Pancreas (tissue), 10 donors: Measurements from ENCODE around the gene LAMB2. TPM values are rescaled to one million over a fixed set of nuclear protein-coding genes. Genes with fewer than 3 reads are reported as not detected.

ENCODE experiments used
- ATAC-seq, 4 donors: fragments of 200-7000 bp; cut with Tn5 transposase; one replicate each; pipeline versions ENCODE4 v1.8.0 to v1.9.1; 2020; ENCODE audit warnings: mild to moderate bottlenecking in 4 of 4, moderate library complexity in 4 of 4
- DNase-seq, 6 donors: peaks; one replicate each; pipeline ENCODE4 v3.0.0-alpha.2; 2020
- FAIRE-seq: peaks from 2 replicates; lab custom pipeline; 2012; peaks lifted over from hg19 to GRCh38; lab: Jason Lieb, UNC
- H3K27ac ChIP-seq, 4 donors: fragments of 200-600 bp; sonication (generic); 1 replicate in 3 of 4; 2 replicates in 1 of 4; pipeline versions ENCODE4 v1.5.0 to v1.8.0; 2020
- H3K27me3 ChIP-seq, 4 donors: fragments of 200-600 bp; one replicate each; pipeline ENCODE4 v1.8.0; 2021
- H3K36me3 ChIP-seq, 3 donors: fragments of 200-600 bp; sonication (generic) in 1 of 3; one replicate each; pipeline versions ENCODE4 v1.5.0 to v1.8.0; 2020 to 2021
- H3K4me1 ChIP-seq, 3 donors: fragments of 200-600 bp; one replicate each; pipeline ENCODE4 v1.8.0; 2021
- H3K4me3 ChIP-seq, 4 donors: fragments of 200-600 bp; sonication (generic) in 2 of 4; one replicate each; pipeline versions ENCODE4 v1.5.0 to v1.8.0; 2020 to 2021
- H3K9me3 ChIP-seq, 4 donors: fragments of 200-600 bp; one replicate each; pipeline ENCODE4 v1.8.0; 2021
- CTCF ChIP-seq, 4 donors: fragments of 200-600 bp; sonication (generic) in 3 of 4; IDR thresholded peaks; one replicate each; pipeline versions ENCODE4 v1.5.0 to v1.8.0; 2021; ENCODE audit warnings: antibody characterized with exemption in 4 of 4
- WGBS, 2 donors: extraction: QIAGEN DNeasy Blood & Tissue Kit; methylation state at CpG; one replicate each; pipeline ENCODE4 v1.1.7; 2013; 5-methylcytosine and 5-hydroxymethylcytosine counted together
- intact Hi-C, 3 donors: fragments of 100-400 bp; cut with DNase I; formaldehyde crosslinking; loops; one replicate each; pipeline versions ENCODE4 v1.11.1 to v1.14.2; 2022
- polyA plus RNA-seq, 2 donors: library from polyadenylated mRNA; stranded (reverse); fragments of 200-250 nt; gene quantifications; one replicate each; pipeline ENCODE4 v1.2.3, GENCODE V29; 2013
- total RNA-seq, 6 donors: library from RNA; stranded (reverse); fragmentation: NEBNext Ultra II Directional in 4 of 6; extraction: Animal tissue kit (Norgen Biotek cat#: 25700) in 4 of 6; gene quantifications; one replicate each; pipeline versions ENCODE4 v1.2.1 to v1.2.4, GENCODE V29; 2021 to 2023
- donor health status: healthy with polysubstance abuse.
- donor health status: DM: no; HTN: no; CAD: no; lungs with moderate emphysema.
- donor health status: DM: no; HTN: no; CAD: no.
- donor health status: control.
- donor health status: control.
- donor health status: Bipolar disorder and iron deficiency.
- donor health status: DM: yes; HTN: yes; CAD: no.
- donor health status: DM: no; HTN: no; CAD: no.
- donor health status: DM: no; HTN: no; CAD: no.
- donor health status: DM: yes; HTN: yes; CAD: no.

Gene LAMB2
- total and polyA plus RNA-seq, 8 donors, result 74.4 to 483 (median 99.3) TPM

GRCh38 chr3:49171775-49172500, 39.1 kb upstream of the LAMB2 start:
- Histone ChIP-seq H3K4me3 (peak overlapping the region; percentile 47 to 72 (median 58)), H3K36me3 (no peaks in the 10 kb centered on the region), H3K4me1 (peaks cover 8 to 15% (median 9%) of the 10 kb centered on the region in 3 donors), H3K27ac (peak overlapping the region; percentile 9 to 70 (median 37)), H3K27me3 (no peaks in the 10 kb centered on the region), H3K9me3 (no peaks in the 10 kb centered on the region)
- FAIRE-seq (no peak), DNase-seq (no peak), ATAC-seq (peak; percentile 1 to 12 (median 5))
- no peak for TF ChIP-seq CTCF (IDR thresholded peaks at IDR 0.05)
- intact Hi-C loops, result no loop called here
- 25 to 29% methylated on average over 7 of the region's 7 CpGs for WGBS, 2 donors

GRCh38 chr3:49171119-49171774, 38.4 kb upstream of the LAMB2 start, which contains the start of gene KLHDC8B:
Gene KLHDC8B (plus strand): TSS chr3:49171598. CDS start chr3:49172770, 1,172 bp downstream.
- Histone ChIP-seq H3K4me1 (peaks cover 8 to 15% (median 9%) of the 10 kb centered on the region in 3 donors), H3K36me3 (no peaks in the 10 kb centered on the region), H3K27ac (peak within 1 kb of the TSS; percentile 9 to 70 (median 37)), H3K27me3 (no peaks in the 10 kb centered on the region), H3K4me3 (peak within 1 kb of the TSS; percentile 47 to 72 (median 58)), H3K9me3 (no peaks in the 10 kb centered on the region)
- WGBS, 2 donors, result 1% methylated on average over 45 to 57 of the region's 57 CpGs
- TF ChIP-seq CTCF (IDR thresholded peaks at IDR 0.05), result peak; percentile 86 to 93 (median 92)
- DNase-seq (peak; percentile 77 to 93 (median 83)), ATAC-seq (peak; percentile 92 to 95 (median 94)), FAIRE-seq (no peak)
- intact Hi-C loops, result no loop called here

- Histone ChIP-seq H3K9me3 (no peaks in the 10 kb centered on the region), H3K27me3 (no peaks in the 10 kb centered on the region), H3K36me3 (no peaks in the 10 kb centered on the region), H3K27ac (peak overlapping the region; percentile 9 to 70 (median 37)), H3K4me3 (peak overlapping the region; percentile 47 to 72 (median 58)), H3K4me1 (peaks cover 8 to 15% (median 9%) of the 10 kb centered on the region in 3 donors)
- whole genome bisulfite sequencing, 2 donors, result 4 to 17% methylated on average over 1 of the region's 1 CpG
- FAIRE-seq, result no peak
- ATAC-seq, result peak in 3 of 4 donors; percentile 1 to 5 (median 3)
- intact Hi-C loops, result no loop called here
- no peak for TF ChIP-seq CTCF (IDR thresholded peaks at IDR 0.05)
- no peak for DNase-seq
Observed at GRCh38 chr3:49170744-49171118, 37.9 kb upstream of the LAMB2 start.

- FAIRE-seq, result no peak
- H3K4me3 ChIP-seq, result peak overlapping the region in 3 of 4 donors; percentile 93 to 97 (median 94)
- DNase-seq, result no peak
- 89 to 93% methylated on average over 6 of the region's 6 CpGs for WGBS, 2 donors
- H3K27ac ChIP-seq, result peak overlapping the region in 2 of 4 donors; percentile 27 to 64
- no peak for TF ChIP-seq CTCF (IDR thresholded peaks at IDR 0.05)
- H3K9me3 ChIP-seq, result no peaks in the 10 kb centered on the region
- peaks cover 0 to 12% (median 5%) of the 10 kb centered on the region in 3 donors for H3K4me1 ChIP-seq
- H3K36me3 ChIP-seq, result peaks cover 0 to 9% (median 0%) of the 10 kb centered on the region in 3 donors
- intact Hi-C loops, result no loop called here
- H3K27me3 ChIP-seq, result no peaks in the 10 kb centered on the region
- no peak for ATAC-seq
Observed at GRCh38 chr3:49166752-49167556, 34.1 kb upstream of the LAMB2 start.
